GM20431 (cell line): Measurements from ENCODE around the gene RBMXL3.

Experiments used
- in situ Hi-C: fragments of 300-500 bp; cut with MseI, MboI; formaldehyde crosslinking; loops from one replicate; pipeline ENCODE4 v1.15.0; 2020; ENCODE audit warnings: low sequenced_read_pairs; ENCODE audit not compliant: unreplicated experiment

Gene RBMXL3

GRCh38 chrX:115232933-115233496 lies 43.8 kb downstream of the RBMXL3 start:
- in situ Hi-C loops: no loop called here

GRCh38 chrX:115233497-115234455 lies 44.6 kb downstream of the RBMXL3 start, which contains the start of gene LRCH2:
LRCH2 (minus strand) TSS chrX:115234096; CDS start chrX:115234041, 55 bp downstream.
- in situ Hi-C loops: no loop called here

GRCh38 chrX:115234461-115234860 lies 45.3 kb downstream of the RBMXL3 start:
- in situ Hi-C loops: no loop called here

- in situ Hi-C loops: no loop called here
These were observed 47.4 kb downstream of the RBMXL3 start for GRCh38 chrX:115236560-115236959.

DNA sequence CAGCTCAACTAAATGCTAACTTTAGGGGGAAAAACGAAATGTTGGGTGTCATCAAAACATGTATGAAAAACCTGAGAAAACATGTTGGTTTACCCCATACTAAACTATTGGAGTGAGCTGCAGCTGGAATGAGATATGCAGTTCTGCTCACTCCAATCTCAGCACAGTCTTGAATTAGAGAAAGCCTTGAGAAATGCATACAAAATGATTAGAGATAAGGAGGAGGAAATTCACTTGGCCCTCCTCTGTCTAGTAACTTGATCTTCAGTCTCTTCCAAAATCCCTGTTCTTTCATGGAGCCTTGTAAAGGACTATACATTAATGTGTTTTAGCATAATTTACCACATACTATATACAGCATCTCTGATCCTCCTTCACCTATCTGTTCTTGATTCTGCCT lies 47.8 kb downstream of the RBMXL3 start:
- in situ Hi-C loops: no loop called here
